Endothelial cell of umbilical vein (primary cell): ENCODE data around the gene MRPL4. TPM values are rescaled to one million over a fixed set of nuclear protein-coding genes. Genes with fewer than 3 reads are reported as not detected.

ENCODE experiments used
- BruUV-seq: library from RNA; stranded (reverse); fragments of 400-500 nt; replicated peaks from 2 replicates; lab custom pipeline; 2021; lab: Mats Ljungman, UMichigan
- CTCF ChIA-PET: fragments of 300-600, 350-600 bp; sonication (Branson Sonifier 250); formaldehyde crosslinking; loops from one replicate; lab custom pipeline; 2021; ENCODE audit warnings: antibody characterized with exemption, inconsistent platforms; lab: Charles Lee
- POLR2A ChIA-PET: fragments of 300-600, 350-600 bp; sonication (Branson Sonifier 250); formaldehyde crosslinking; loops from one replicate; lab custom pipeline; 2021; ENCODE audit warnings: antibody characterized with exemption, inconsistent platforms; lab: Charles Lee
- DNase-seq: peaks from one replicate; pipeline ENCODE4 v3.0.0-alpha.2; 2011; ENCODE audit warnings: low read depth, low spot score
- FAIRE-seq: peaks from 2 replicates; lab custom pipeline; 2011; peaks lifted over from hg19 to GRCh38; lab: Jason Lieb, UNC
- H2AFZ ChIP-seq: 2 replicates; pipeline ENCODE4 v1.6.0; 2012; ENCODE audit warnings: low read depth, low read length, control low read depth, inconsistent platforms
- H3K27ac ChIP-seq: 2 replicates; pipeline ENCODE4 v1.5.1; 2011; ENCODE audit warnings: low read depth, mild to moderate bottlenecking, control low read depth, low read length, moderate library complexity; ENCODE audit not compliant: insufficient read depth
- H3K27me3 ChIP-seq, 2 experiments: 2 replicates each; pipeline versions ENCODE4 v1.6.0 to v1.6.1; 2011; ENCODE audit warnings: low read length in 2 of 2, mixed read lengths in 1 of 2; ENCODE audit not compliant: control insufficient read depth in 2 of 2, insufficient read depth in 2 of 2
- H3K36me3 ChIP-seq, 2 experiments: 2 replicates in 1 of 2; 3 replicates in 1 of 2; pipeline ENCODE4 v1.5.1; 2011; ENCODE audit warnings: low read length in 2 of 2, mild to moderate bottlenecking in 1 of 2, moderate library complexity in 1 of 2; ENCODE audit not compliant: control insufficient read depth in 2 of 2, insufficient read depth in 2 of 2; ENCODE audit errors: extremely low read depth in 1 of 2
- H3K4me1 ChIP-seq: 3 replicates; pipeline ENCODE4 v1.5.1; 2011; ENCODE audit warnings: mild to moderate bottlenecking, low read length; ENCODE audit not compliant: control insufficient read depth, insufficient read depth; ENCODE audit errors: extremely low read depth
- H3K4me2 ChIP-seq: 2 replicates; pipeline ENCODE4 v1.6.1; 2011; ENCODE audit warnings: low read length, control low read depth, mixed read lengths; ENCODE audit not compliant: insufficient read depth
- H3K4me3 ChIP-seq, 3 experiments: fragments of 200-600 bp in 1 of 3; sonication (generic), shearing (Covaris generic) in 1 of 3; replicated peaks in 1 of 3; 2 replicates each; pipeline ENCODE4 v1.5.1; 2011 to 2016; ENCODE audit warnings: control low read depth in 3 of 3, low read length in 3 of 3, mild to moderate bottlenecking in 2 of 3, inconsistent platforms in 1 of 3, low read depth in 1 of 3, moderate library complexity in 1 of 3; ENCODE audit not compliant: insufficient read depth in 1 of 3
- H3K79me2 ChIP-seq: 2 replicates; pipeline ENCODE4 v1.6.0; 2012; ENCODE audit warnings: low read length, inconsistent platforms; ENCODE audit not compliant: control insufficient read depth, insufficient read depth
- H3K9ac ChIP-seq: replicated peaks from 2 replicates; pipeline ENCODE3; 2011; ENCODE audit warnings: low read length, control low read depth; ENCODE audit not compliant: insufficient read depth; ENCODE audit errors: extremely low read depth
- H3K9me1 ChIP-seq: replicated peaks from 3 replicates; pipeline ENCODE4 v1.6.0; 2011; ENCODE audit warnings: mild to moderate bottlenecking, low read length; ENCODE audit not compliant: control insufficient read depth, insufficient read depth; ENCODE audit errors: extremely low read depth
- H3K9me3 ChIP-seq: replicated peaks from 2 replicates; pipeline ENCODE4 v1.5.1; 2012; ENCODE audit warnings: low read length, inconsistent platforms; ENCODE audit not compliant: control insufficient read depth, insufficient read depth
- H4K20me1 ChIP-seq: replicated peaks from 2 replicates; pipeline ENCODE3; 2011; ENCODE audit warnings: mild to moderate bottlenecking, low read length; ENCODE audit not compliant: control insufficient read depth, insufficient read depth; ENCODE audit errors: extremely low read depth
- CTCF ChIP-seq, 2 donors: IDR thresholded peaks; 1 replicate in 1 of 2; 2 replicates in 1 of 2; pipeline ENCODE4 v1.5.1; 2011; ENCODE audit warnings: low read length in 2 of 2, mild to moderate bottlenecking in 2 of 2, moderate library complexity in 2 of 2, control low read depth in 1 of 2, inconsistent platforms in 1 of 2, low read depth in 1 of 2; ENCODE audit not compliant: insufficient read depth in 1 of 2; ENCODE audit errors: extremely low read depth in 1 of 2
- FOS ChIP-seq: IDR thresholded peaks from 2 replicates; pipeline ENCODE4 v1.6.1; 2011; ENCODE audit warnings: mild to moderate bottlenecking, low read length, moderate library complexity, borderline replicate concordance; ENCODE audit not compliant: insufficient read depth
- GATA2 ChIP-seq: IDR thresholded peaks from 2 replicates; pipeline ENCODE4 v1.7.0; 2011; ENCODE audit warnings: low read depth, mild to moderate bottlenecking, moderate library complexity, mixed read lengths, low read length; ENCODE audit not compliant: insufficient read length, insufficient read depth
- MAX ChIP-seq: IDR thresholded peaks from 2 replicates; pipeline ENCODE4 v1.6.1; 2011; ENCODE audit not compliant: insufficient read depth, insufficient read length
- POLR2A ChIP-seq: IDR thresholded peaks from 2 replicates; pipeline ENCODE4 v1.6.1; 2012; ENCODE audit warnings: low read depth, mild to moderate bottlenecking, control low read depth, low read length
- POLR2AphosphoS5 ChIP-seq: IDR thresholded peaks from 2 replicates; pipeline ENCODE4 v1.6.1; 2012; ENCODE audit warnings: low read depth, mild to moderate bottlenecking, control low read depth, low read length, moderate library complexity; ENCODE audit not compliant: insufficient read depth
- dilution Hi-C: fragments of 300-500 bp; cut with MboI; formaldehyde crosslinking; loops from one replicate; pipeline ENCODE4 v1.15.0; 2019; ENCODE audit warnings: low sequenced_read_pairs; ENCODE audit not compliant: extremely low pct_ligation_motif_present
- intact Hi-C: fragments of 100-400 bp; cut with micrococcal nuclease; formaldehyde crosslinking; loops from one replicate; pipeline ENCODE4 v1.10.0; 2022
- polyA plus RNA-seq, 4 experiments: library from polyadenylated mRNA; depleted of rRNA in 3 of 4; stranded (reverse) in 3 of 4; unstranded in 1 of 4; fragments of >200 nt; gene quantifications; 2 replicates each; pipeline versions ENCODE4 v1.2.1 to v1.2.3, GENCODE V29; 2011 to 2012; ENCODE audit warnings: missing spikeins in 1 of 4
- total RNA-seq: library from RNA; stranded (reverse); gene quantifications from 2 replicates; pipeline ENCODE4 v1.2.3, GENCODE V29; 2021

Gene MRPL4
- total and polyA plus RNA-seq, 2 donors (not counting 3 experiments of a cell fraction or from before 2014, with no cell fraction given), result 70.4 to 118 TPM

GRCh38 chr19:10283301-10284064, 31.5 kb downstream of the MRPL4 start:
- FAIRE-seq, result no peak
- Histone ChIP-seq H3K9ac (no peak overlapping the region), H3K4me1 (peaks cover 5% of the 10 kb centered on the region), H3K4me3 (no peak overlapping the region), H3K79me2 (no peaks in the 10 kb centered on the region), H4K20me1 (no peaks in the 10 kb centered on the region), H3K9me1 (no peaks in the 10 kb centered on the region), H3K27me3 (peaks cover 0 to 3% of the 10 kb centered on the region in 2 experiments), H3K27ac (no peak overlapping the region), H3K4me2 (no peak overlapping the region), H3K9me3 (no peaks in the 10 kb centered on the region), H3K36me3 (peaks cover 0 to 4% of the 10 kb centered on the region in 2 experiments), H2AFZ (no peak overlapping the region)
- no peak for TF ChIP-seq GATA2
- TF ChIP-seq FOS, result no peak
- no peak for TF ChIP-seq MAX
- no TSS peak for BruUV-seq
- POLR2A ChIA-PET, result no interaction called here
- intact Hi-C loops, result no loop called here
- CTCF ChIA-PET, result no interaction called here
- dilution Hi-C loops, result no loop called here
- DNase-seq, result no peak

- no peaks in the 10 kb centered on the region for H3K79me2 ChIP-seq
- H3K9me1 ChIP-seq, result no peaks in the 10 kb centered on the region
- dilution Hi-C loops (no loop called here), intact Hi-C loops (no loop called here)
- CTCF ChIA-PET, result interaction anchor here (1.5 to 4.1 kb wide), 3 partner anchors 13 to 105 kb away, joined by 4 to 14 read pairs (median 8); partner anchors contain the start of gene ICAM1
- H3K4me1 ChIP-seq, result peaks cover 12% of the 10 kb centered on the region
- no peak for TF ChIP-seq MAX
- TF ChIP-seq POLR2AphosphoS5, result no peak
- no peak for TF ChIP-seq POLR2A
- no peak for TF ChIP-seq CTCF (IDR thresholded peaks at IDR 0.05; ENCODE audit: extremely low read depth in 1 of 2, insufficient read depth in 1 of 2, low read depth in 1 of 2, low read length in 2 of 2)
- peaks cover 0 to 4% of the 10 kb centered on the region in 2 experiments for H3K27me3 ChIP-seq
- no peak overlapping the region for H3K4me3 ChIP-seq
- H3K4me2 ChIP-seq, result no peak overlapping the region
- H3K9ac ChIP-seq, result no peak overlapping the region
- H3K9me3 ChIP-seq, result no peaks in the 10 kb centered on the region
- FAIRE-seq (no peak), DNase-seq (no peak)
- BruUV-seq, result no TSS peak
- H3K27ac ChIP-seq, result no peak overlapping the region
- H2AFZ ChIP-seq, result no peak overlapping the region
- H3K36me3 ChIP-seq, result peaks cover 0 to 4% of the 10 kb centered on the region in 2 experiments
- no peaks in the 10 kb centered on the region for H4K20me1 ChIP-seq
- POLR2A ChIA-PET, result no interaction called here
Measured at GRCh38 chr19:10284065-10284959, 32.3 kb downstream of the MRPL4 start.
